ENCODE results near the gene CNTLN.
"Not testable (repeated sequence)": the region's sequence is repeated elsewhere in the genome, so short reads cannot be mapped to it uniquely, and the experiment has no call there.

The CNTLN gene

GRCh38 chr9:17332115-17332514 is 197.3 kb downstream of the CNTLN start:
- no peak for DNase-seq (ENCODE audit: low read depth)
- H3K4me3 ChIP-seq (replicated peaks; ENCODE audit: low read depth, low read length): no peak overlapping the region
- TF ChIP-seq CTCF (IDR thresholded peaks at IDR 0.05; ENCODE audit: low read length, missing control alignments): no peak

- TF ChIP-seq CTCF (IDR thresholded peaks at IDR 0.05; ENCODE audit: low read length, missing control alignments): no peak
- DNase-seq (ENCODE audit: low read depth): no peak
- no peak overlapping the region for H3K4me3 ChIP-seq (replicated peaks; ENCODE audit: low read depth, low read length)
Observed at GRCh38 chr9:17339156-17339555, 204.3 kb downstream of the CNTLN start.

GRCh38 chr9:17342696-17343095 is 207.9 kb downstream of the CNTLN start:
- DNase-seq (ENCODE audit: low read depth): no peak
- H3K4me3 ChIP-seq (replicated peaks; ENCODE audit: low read depth, low read length): no peak overlapping the region
- no peak for TF ChIP-seq CTCF (IDR thresholded peaks at IDR 0.05; ENCODE audit: low read length, missing control alignments)

- no peak for TF ChIP-seq CTCF (IDR thresholded peaks at IDR 0.05; ENCODE audit: low read length, missing control alignments)
- H3K4me3 ChIP-seq (replicated peaks; ENCODE audit: low read depth, low read length): no peak overlapping the region
- DNase-seq (ENCODE audit: low read depth): peak; percentile 7
Observed at GRCh38 chr9:17349831-17350230, 215.0 kb downstream of the CNTLN start.

GRCh38 chr9:17354006-17354405 is 219.2 kb downstream of the CNTLN start:
- H3K4me3 ChIP-seq (replicated peaks; ENCODE audit: low read depth, low read length): not testable (repeated sequence)

GRCh38 chr9:17361378-17361777 is 226.5 kb downstream of the CNTLN start:
- no peak for DNase-seq (ENCODE audit: low read depth)
- H3K4me3 ChIP-seq (replicated peaks; ENCODE audit: low read depth, low read length): no peak overlapping the region
- no peak for TF ChIP-seq CTCF (IDR thresholded peaks at IDR 0.05; ENCODE audit: low read length, missing control alignments)

More at GRCh38 chr9:17354006-17354405, 219.2 kb downstream of the CNTLN start:
- not testable (repeated sequence) for DNase-seq (ENCODE audit: low read depth)

- H3K4me3 ChIP-seq (replicated peaks; ENCODE audit: low read depth, low read length): no peak overlapping the region
- TF ChIP-seq CTCF (IDR thresholded peaks at IDR 0.05; ENCODE audit: low read length, missing control alignments): no peak
- no peak for DNase-seq (ENCODE audit: low read depth)
Observed at GRCh38 chr9:17367035-17367434, 232.2 kb downstream of the CNTLN start.

All from fibroblast of pulmonary artery (primary cell).